Upper lobe of left lung (tissue), 4 donors: ENCODE data around the gene ELOVL5.

Source experiments
- EP300 ChIP-seq, 4 donors: sonication (generic); formaldehyde crosslinking; IDR thresholded peaks; one replicate each; pipeline ENCODE4 v1.5.1; 2017; ENCODE audit warnings: antibody characterized with exemption in 4 of 4, control low read depth in 2 of 4
- POLR2AphosphoS5 ChIP-seq, 2 donors: sonication (generic); formaldehyde crosslinking; IDR thresholded peaks; one replicate each; pipeline ENCODE4 v1.5.1; 2017; ENCODE audit warnings: antibody characterized with exemption in 2 of 2
- TF ChIP-seq, protein P1 (sequence below), 6 experiments: fragments of 450-650 bp in 4 of 6; fragments of 200-600 bp in 2 of 6; sonication (generic) in 2 of 6; IDR thresholded peaks; one replicate each; pipeline ENCODE4 v1.5.1; 2016 to 2019; ENCODE audit warnings: antibody characterized with exemption in 6 of 6

DNA sequence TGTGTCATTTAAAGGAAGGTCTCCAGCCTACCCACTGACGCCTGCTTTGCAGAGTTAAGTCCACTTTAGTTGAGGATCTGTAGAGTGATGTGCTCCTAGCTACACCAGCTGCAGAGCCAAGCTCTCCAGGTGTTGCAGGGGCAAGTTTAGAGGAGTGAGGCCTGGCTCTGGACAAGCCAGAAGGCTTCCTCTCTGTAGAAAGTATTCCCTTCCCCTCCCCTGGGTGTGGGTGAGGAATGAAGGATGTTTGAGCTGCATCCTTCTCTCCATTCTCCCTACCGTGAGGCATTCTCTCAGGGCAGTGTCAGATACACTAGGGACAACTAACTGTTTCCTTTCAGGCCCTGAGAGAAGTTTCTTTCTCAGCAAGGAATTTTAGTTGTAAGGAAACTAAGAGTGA, 66.5 kb downstream of the ELOVL5 start:
- TF ChIP-seq, protein P1, sequence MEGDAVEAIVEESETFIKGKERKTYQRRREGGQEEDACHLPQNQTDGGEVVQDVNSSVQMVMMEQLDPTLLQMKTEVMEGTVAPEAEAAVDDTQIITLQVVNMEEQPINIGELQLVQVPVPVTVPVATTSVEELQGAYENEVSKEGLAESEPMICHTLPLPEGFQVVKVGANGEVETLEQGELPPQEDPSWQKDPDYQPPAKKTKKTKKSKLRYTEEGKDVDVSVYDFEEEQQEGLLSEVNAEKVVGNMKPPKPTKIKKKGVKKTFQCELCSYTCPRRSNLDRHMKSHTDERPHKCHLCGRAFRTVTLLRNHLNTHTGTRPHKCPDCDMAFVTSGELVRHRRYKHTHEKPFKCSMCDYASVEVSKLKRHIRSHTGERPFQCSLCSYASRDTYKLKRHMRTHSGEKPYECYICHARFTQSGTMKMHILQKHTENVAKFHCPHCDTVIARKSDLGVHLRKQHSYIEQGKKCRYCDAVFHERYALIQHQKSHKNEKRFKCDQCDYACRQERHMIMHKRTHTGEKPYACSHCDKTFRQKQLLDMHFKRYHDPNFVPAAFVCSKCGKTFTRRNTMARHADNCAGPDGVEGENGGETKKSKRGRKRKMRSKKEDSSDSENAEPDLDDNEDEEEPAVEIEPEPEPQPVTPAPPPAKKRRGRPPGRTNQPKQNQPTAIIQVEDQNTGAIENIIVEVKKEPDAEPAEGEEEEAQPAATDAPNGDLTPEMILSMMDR (IDR thresholded peaks at IDR 0.05), result no peak
- TF ChIP-seq EP300 (IDR thresholded peaks at IDR 0.05) (no peak), POLR2AphosphoS5 (IDR thresholded peaks at IDR 0.05) (no peak)
